Natural killer cell (primary cell): ENCODE results near the gene PLEKHG7. TPM values are rescaled to one million over a fixed set of nuclear protein-coding genes. Genes with fewer than 3 reads are reported as not detected.

ENCODE experiments used
- ATAC-seq, 3 donors: fragments of 150-1000 bp in 2 of 3; fragments of 200-7000 bp in 1 of 3; cut with Tn5 transposase; 1 replicate in 1 of 3; 2 replicates in 2 of 3; pipeline ENCODE4 v1.10.0; 2021; ENCODE audit warnings: mild to moderate bottlenecking in 2 of 3, moderate library complexity in 2 of 3
- DNase-seq, 2 donors: peaks; one replicate each; pipeline versions ENCODE4 v3.0.0 to v3.0.0-alpha.2; 2013 to 2021; ENCODE audit warnings: mixed read lengths in 1 of 2
- H3K27ac ChIP-seq: one replicate; pipeline ENCODE4 v1.5.1; 2013; ENCODE audit warnings: mild to moderate bottlenecking, low read length
- H3K27me3 ChIP-seq: one replicate; pipeline ENCODE4 v1.6.1; 2013; ENCODE audit warnings: low read length; ENCODE audit not compliant: control insufficient read depth, insufficient read depth
- H3K36me3 ChIP-seq: one replicate; pipeline ENCODE4 v1.6.1; 2013; ENCODE audit warnings: low read length; ENCODE audit not compliant: control insufficient read depth, insufficient read depth
- H3K4me1 ChIP-seq: one replicate; pipeline ENCODE4 v1.6.1; 2013; ENCODE audit warnings: low read length; ENCODE audit not compliant: control insufficient read depth, insufficient read depth
- H3K4me3 ChIP-seq: one replicate; pipeline ENCODE4 v1.5.1; 2013; ENCODE audit warnings: low read length
- H3K9me3 ChIP-seq: one replicate; pipeline ENCODE4 v1.6.1; 2013; ENCODE audit warnings: low read length; ENCODE audit not compliant: control insufficient read depth, insufficient read depth
- H3K27ac Mint-ChIP-seq, 2 donors: one replicate each; pipeline ENCODE4 v1.8.0; 2022; ENCODE audit warnings: mild to moderate bottlenecking in 2 of 2, mixed read lengths in 2 of 2, moderate library complexity in 1 of 2
- H3K27me3 Mint-ChIP-seq, 2 donors: one replicate each; pipeline ENCODE4 v1.8.0; 2022; ENCODE audit warnings: low read depth in 2 of 2, mixed read lengths in 2 of 2
- H3K36me3 Mint-ChIP-seq: one replicate; pipeline ENCODE4 v1.8.0; 2022; ENCODE audit warnings: mixed read lengths
- H3K4me1 Mint-ChIP-seq, 2 donors: one replicate each; pipeline ENCODE4 v1.8.0; 2022; ENCODE audit warnings: mixed read lengths in 2 of 2
- H3K4me3 Mint-ChIP-seq: one replicate; pipeline ENCODE4 v1.8.0; 2022; ENCODE audit warnings: mild to moderate bottlenecking, moderate library complexity, mixed read lengths
- H3K9me3 Mint-ChIP-seq, 2 donors: one replicate each; pipeline ENCODE4 v1.8.0; 2022; ENCODE audit warnings: mixed read lengths in 2 of 2
- CTCF ChIP-seq: fragments of 200-600 bp; IDR thresholded peaks from one replicate; pipeline ENCODE4 v1.8.0; 2022; ENCODE audit warnings: antibody characterized with exemption
- WGBS: methylation state at CpG from one replicate; pipeline ENCODE4 v1.1.7; 2013; ENCODE audit warnings: missing lambda C conversion rate; ENCODE audit not compliant: insufficient coverage; 5-methylcytosine and 5-hydroxymethylcytosine counted together
- intact Hi-C: fragments of 100-400 bp; cut with micrococcal nuclease; formaldehyde crosslinking; loops from one replicate; pipeline ENCODE4 v1.14.2; 2022
- total RNA-seq, 4 donors: library from RNA; stranded (reverse); fragments of 120-200 nt in 1 of 4; gene quantifications; one replicate each; pipeline versions ENCODE4 v1.2.3 to v1.2.4, GENCODE V29; 2013 to 2022

The PLEKHG7 gene
- total RNA-seq, 3 donors from 2014 or later (not counting 1 experiment from before 2014, with no cell fraction given) = 0.16 to 0.63 TPM; not detected in 1

GRCh38 chr12:92769124-92769901 lies 66.5 kb downstream of the PLEKHG7 start:
- no peak overlapping the region for H3K4me3 Mint-ChIP-seq
- DNase-seq = peak in 1 of 2 donors; percentile 7
- no peaks in the 10 kb centered on the region for H3K27me3 ChIP-seq
- H3K4me1 ChIP-seq = peaks cover 5% of the 10 kb centered on the region
- H3K27me3 Mint-ChIP-seq = no peaks in the 10 kb centered on the region
- WGBS = 20% methylated on average over 4 of the region's 4 CpGs
- no peaks in the 10 kb centered on the region for H3K9me3 ChIP-seq
- no peaks in the 10 kb centered on the region for H3K36me3 Mint-ChIP-seq
- intact Hi-C loops = no loop called here
- no peaks in the 10 kb centered on the region for H3K9me3 Mint-ChIP-seq
- no peak overlapping the region for H3K4me3 ChIP-seq
- peaks cover 21 to 25% of the 10 kb centered on the region in 2 donors for H3K4me1 Mint-ChIP-seq
- H3K27ac Mint-ChIP-seq = peak overlapping the region in 1 of 2 donors; percentile 72
- H3K27ac ChIP-seq = no peak overlapping the region
- no peaks in the 10 kb centered on the region for H3K36me3 ChIP-seq
- TF ChIP-seq CTCF = no peak
- ATAC-seq = no peak

- Histone ChIP-seq H3K9me3 (no peaks in the 10 kb centered on the region), H3K4me3 (no peak overlapping the region), H3K4me1 (peaks cover 5% of the 10 kb centered on the region), H3K27ac (no peak overlapping the region), H3K36me3 (peaks cover 10% of the 10 kb centered on the region), H3K27me3 (no peaks in the 10 kb centered on the region)
- no peaks in the 10 kb centered on the region for H3K27me3 Mint-ChIP-seq
- H3K4me3 Mint-ChIP-seq = no peak overlapping the region
- H3K9me3 Mint-ChIP-seq = no peaks in the 10 kb centered on the region
- H3K4me1 Mint-ChIP-seq = peaks cover 21 to 25% of the 10 kb centered on the region in 2 donors
- no peak overlapping the region for H3K27ac Mint-ChIP-seq
- no peak for TF ChIP-seq CTCF
- H3K36me3 Mint-ChIP-seq = no peaks in the 10 kb centered on the region
- DNase-seq (no peak), ATAC-seq (no peak)
- intact Hi-C loops = no loop called here
- 47% methylated on average over 1 of the region's 1 CpG for WGBS
Measured at GRCh38 chr12:92771001-92771400, 68.2 kb downstream of the PLEKHG7 start.

- no peak for ATAC-seq
- no peak overlapping the region for H3K4me3 ChIP-seq
- H3K27ac Mint-ChIP-seq = no peak overlapping the region
- H3K9me3 Mint-ChIP-seq = no peaks in the 10 kb centered on the region
- H3K27ac ChIP-seq = no peak overlapping the region
- peaks cover 44% of the 10 kb centered on the region for H3K36me3 ChIP-seq
- no peaks in the 10 kb centered on the region for H3K4me1 ChIP-seq
- no peak overlapping the region for H3K4me3 Mint-ChIP-seq
- no peak for DNase-seq
- peaks cover 9% of the 10 kb centered on the region in 2 donors for H3K4me1 Mint-ChIP-seq
- no peaks in the 10 kb centered on the region for H3K27me3 Mint-ChIP-seq
- no peaks in the 10 kb centered on the region for H3K27me3 ChIP-seq
- intact Hi-C loops = no loop called here
- TF ChIP-seq CTCF = no peak
- no peaks in the 10 kb centered on the region for H3K9me3 ChIP-seq
- H3K36me3 Mint-ChIP-seq = peaks cover 17% of the 10 kb centered on the region
Measured at GRCh38 chr12:92775416-92775815, 72.6 kb downstream of the PLEKHG7 start.

GRCh38 chr12:92778525-92778924 lies 75.7 kb downstream of the PLEKHG7 start:
- no peaks in the 10 kb centered on the region for H3K27me3 ChIP-seq
- H3K9me3 ChIP-seq = no peaks in the 10 kb centered on the region
- Mint-ChIP-seq H3K27ac (no peak overlapping the region), H3K9me3 (no peaks in the 10 kb centered on the region), H3K36me3 (peaks cover 17% of the 10 kb centered on the region), H3K4me3 (no peak overlapping the region), H3K4me1 (no peaks in the 10 kb centered on the region), H3K27me3 (no peaks in the 10 kb centered on the region)
- H3K36me3 ChIP-seq = peaks cover 49% of the 10 kb centered on the region
- no peak overlapping the region for H3K4me3 ChIP-seq
- ATAC-seq = no peak
- H3K4me1 ChIP-seq = no peaks in the 10 kb centered on the region
- intact Hi-C loops = no loop called here
- 93% methylated on average over 2 of the region's 3 CpGs for WGBS
- DNase-seq = no peak
- no peak overlapping the region for H3K27ac ChIP-seq
- no peak for TF ChIP-seq CTCF
